Osteoblast (primary cell): ENCODE results near the gene ANO6. TPM values are rescaled to one million over a fixed set of nuclear protein-coding genes. Genes with fewer than 3 reads are reported as not detected.

Experiments used
- DNase-seq: peaks from one replicate; pipeline ENCODE4 v3.0.0; 2011; ENCODE audit warnings: low spot score, mixed read lengths; ENCODE audit not compliant: insufficient read length; ENCODE audit errors: missing footprints
- H2AFZ ChIP-seq: 2 replicates; pipeline ENCODE4 v1.6.0; 2011; ENCODE audit warnings: mild to moderate bottlenecking, low read length
- H3K27ac ChIP-seq: 2 replicates; pipeline ENCODE4 v1.5.1; 2011; ENCODE audit warnings: mild to moderate bottlenecking, low read depth, low read length, moderate library complexity
- H3K27me3 ChIP-seq: 2 replicates; pipeline ENCODE4 v1.6.0; 2012; ENCODE audit warnings: mild to moderate bottlenecking, control low read depth, inconsistent platforms, low read length, moderate library complexity; ENCODE audit not compliant: insufficient read depth
- H3K36me3 ChIP-seq: 2 replicates; pipeline ENCODE4 v1.5.1; 2011; ENCODE audit warnings: mild to moderate bottlenecking, low read length, control low read depth, moderate library complexity; ENCODE audit not compliant: insufficient read depth
- H3K4me1 ChIP-seq: 2 replicates; pipeline ENCODE4 v1.5.1; 2011; ENCODE audit warnings: mild to moderate bottlenecking, low read length, control low read depth, moderate library complexity; ENCODE audit not compliant: insufficient read depth
- H3K4me2 ChIP-seq: 2 replicates; pipeline ENCODE4 v1.6.0; 2011; ENCODE audit warnings: mild to moderate bottlenecking, low read length; ENCODE audit not compliant: insufficient read depth
- H3K4me3 ChIP-seq: fragments of 200-600 bp; sonication (generic); 3 replicates; pipeline ENCODE4 v1.5.1; 2012; ENCODE audit warnings: mild to moderate bottlenecking, low read length, inconsistent platforms; ENCODE audit not compliant: insufficient read depth
- H3K79me2 ChIP-seq: 2 replicates; pipeline ENCODE4 v1.6.0; 2012; ENCODE audit warnings: mild to moderate bottlenecking, low read length, control low read depth, inconsistent platforms; ENCODE audit not compliant: insufficient read depth
- H3K9me3 ChIP-seq: 2 replicates; pipeline ENCODE4 v1.5.1; 2011; ENCODE audit warnings: low read depth, low read length, control low read depth
- H4K20me1 ChIP-seq: 2 replicates; pipeline ENCODE4 v1.6.0; 2012; ENCODE audit warnings: mild to moderate bottlenecking, low read length, control low read depth; ENCODE audit not compliant: insufficient read depth
- CTCF ChIP-seq: IDR thresholded peaks from 2 replicates; pipeline ENCODE4 v1.5.1; 2011; ENCODE audit warnings: mild to moderate bottlenecking, low read depth, low read length, moderate library complexity; ENCODE audit errors: extremely low read depth
- total RNA-seq: library from RNA; depleted of rRNA; stranded (reverse); fragments of >200 nt; gene quantifications from 2 replicates; pipeline ENCODE4 v1.2.3, GENCODE V29; 2012

The ANO6 gene
- total RNA-seq, 1 donor, result 49.9 TPM

GRCh38 chr12:45292486-45293195 lies 76.7 kb downstream of the ANO6 start:
- no peak for TF ChIP-seq CTCF
- Histone ChIP-seq H3K4me1 (peaks cover 3% of the 10 kb centered on the region), H3K4me2 (no peak overlapping the region), H4K20me1 (no peaks in the 10 kb centered on the region), H3K4me3 (no peak overlapping the region), H3K27ac (no peak overlapping the region), H3K9me3 (no peaks in the 10 kb centered on the region), H3K27me3 (no peaks in the 10 kb centered on the region), H2AFZ (no peak overlapping the region), H3K36me3 (no peaks in the 10 kb centered on the region), H3K79me2 (peaks cover 33% of the 10 kb centered on the region)
- DNase-seq, result no peak

- Histone ChIP-seq H3K4me2 (no peak overlapping the region), H2AFZ (no peak overlapping the region), H3K36me3 (no peaks in the 10 kb centered on the region), H3K9me3 (no peaks in the 10 kb centered on the region), H3K4me1 (peaks cover 18% of the 10 kb centered on the region), H3K4me3 (no peak overlapping the region), H3K27me3 (no peaks in the 10 kb centered on the region), H3K27ac (no peak overlapping the region), H3K79me2 (peaks cover 29% of the 10 kb centered on the region), H4K20me1 (no peaks in the 10 kb centered on the region)
- no peak for TF ChIP-seq CTCF
- no peak for DNase-seq
Measured at GRCh38 chr12:45294906-45295305, 79.0 kb downstream of the ANO6 start.

- no peaks in the 10 kb centered on the region for H3K9me3 ChIP-seq
- H2AFZ ChIP-seq, result no peak overlapping the region
- H3K27me3 ChIP-seq, result no peaks in the 10 kb centered on the region
- TF ChIP-seq CTCF, result no peak
- peaks cover 32% of the 10 kb centered on the region for H3K79me2 ChIP-seq
- H3K4me3 ChIP-seq, result no peak overlapping the region
- no peaks in the 10 kb centered on the region for H3K36me3 ChIP-seq
- no peak overlapping the region for H3K4me2 ChIP-seq
- no peak overlapping the region for H3K27ac ChIP-seq
- DNase-seq, result no peak
- peaks cover 15% of the 10 kb centered on the region for H3K4me1 ChIP-seq
- H4K20me1 ChIP-seq, result no peaks in the 10 kb centered on the region
Measured at GRCh38 chr12:45296046-45296586, 80.2 kb downstream of the ANO6 start.

GRCh38 chr12:45298047-45298446 lies 82.2 kb downstream of the ANO6 start:
- Histone ChIP-seq H3K9me3 (no peaks in the 10 kb centered on the region), H3K4me3 (no peak overlapping the region), H4K20me1 (no peaks in the 10 kb centered on the region), H3K27me3 (no peaks in the 10 kb centered on the region), H2AFZ (no peak overlapping the region), H3K36me3 (no peaks in the 10 kb centered on the region), H3K79me2 (peaks cover 33% of the 10 kb centered on the region), H3K4me1 (peaks cover 15% of the 10 kb centered on the region), H3K27ac (peak overlapping the region; percentile 85), H3K4me2 (no peak overlapping the region)
- no peak for DNase-seq
- TF ChIP-seq CTCF, result no peak
